ENCODE data around the gene SGCD.

DNA sequence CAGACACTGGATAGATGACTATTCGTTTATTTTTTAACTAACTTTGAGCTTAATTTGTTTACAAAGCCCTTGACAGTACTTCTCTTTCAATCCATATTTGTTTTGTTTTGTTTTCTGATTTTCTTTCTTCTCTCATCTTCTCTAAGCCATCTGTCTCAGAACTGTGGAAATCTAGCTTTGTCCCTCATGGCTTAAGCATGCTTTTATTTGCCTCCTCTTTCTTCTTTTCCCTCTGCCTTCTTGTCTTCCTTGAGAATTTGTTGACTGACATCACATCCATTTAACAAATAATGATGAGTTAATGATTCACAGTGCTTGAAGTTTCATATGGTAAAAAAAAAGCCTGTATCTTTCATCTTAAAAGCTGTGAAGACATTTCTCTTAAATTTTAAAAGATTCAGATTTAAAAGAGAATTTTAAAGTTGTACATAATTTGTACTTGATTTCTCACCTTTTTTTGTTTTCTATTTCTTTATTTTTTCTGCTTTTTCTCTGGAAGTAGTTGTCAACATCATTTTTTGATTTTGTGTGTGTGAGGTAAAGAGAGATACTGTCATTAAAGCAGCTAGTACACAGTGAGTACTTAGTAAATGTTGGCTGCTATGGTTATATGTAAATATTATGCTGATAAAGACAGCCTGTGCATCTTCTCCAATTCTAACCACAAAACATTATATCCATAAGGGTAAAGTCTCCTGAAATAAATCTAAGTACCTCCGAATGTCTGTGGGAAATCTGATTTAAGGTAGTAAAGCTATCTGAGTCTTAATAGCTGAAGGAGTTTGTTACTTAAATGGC is 13.9 kb upstream of the SGCD start:
- TF ChIP-seq, protein P1, sequence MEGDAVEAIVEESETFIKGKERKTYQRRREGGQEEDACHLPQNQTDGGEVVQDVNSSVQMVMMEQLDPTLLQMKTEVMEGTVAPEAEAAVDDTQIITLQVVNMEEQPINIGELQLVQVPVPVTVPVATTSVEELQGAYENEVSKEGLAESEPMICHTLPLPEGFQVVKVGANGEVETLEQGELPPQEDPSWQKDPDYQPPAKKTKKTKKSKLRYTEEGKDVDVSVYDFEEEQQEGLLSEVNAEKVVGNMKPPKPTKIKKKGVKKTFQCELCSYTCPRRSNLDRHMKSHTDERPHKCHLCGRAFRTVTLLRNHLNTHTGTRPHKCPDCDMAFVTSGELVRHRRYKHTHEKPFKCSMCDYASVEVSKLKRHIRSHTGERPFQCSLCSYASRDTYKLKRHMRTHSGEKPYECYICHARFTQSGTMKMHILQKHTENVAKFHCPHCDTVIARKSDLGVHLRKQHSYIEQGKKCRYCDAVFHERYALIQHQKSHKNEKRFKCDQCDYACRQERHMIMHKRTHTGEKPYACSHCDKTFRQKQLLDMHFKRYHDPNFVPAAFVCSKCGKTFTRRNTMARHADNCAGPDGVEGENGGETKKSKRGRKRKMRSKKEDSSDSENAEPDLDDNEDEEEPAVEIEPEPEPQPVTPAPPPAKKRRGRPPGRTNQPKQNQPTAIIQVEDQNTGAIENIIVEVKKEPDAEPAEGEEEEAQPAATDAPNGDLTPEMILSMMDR (tag by site-specific recombination; IDR thresholded peaks at IDR 0.05) = no peak
- TF ChIP-seq, protein P2, sequence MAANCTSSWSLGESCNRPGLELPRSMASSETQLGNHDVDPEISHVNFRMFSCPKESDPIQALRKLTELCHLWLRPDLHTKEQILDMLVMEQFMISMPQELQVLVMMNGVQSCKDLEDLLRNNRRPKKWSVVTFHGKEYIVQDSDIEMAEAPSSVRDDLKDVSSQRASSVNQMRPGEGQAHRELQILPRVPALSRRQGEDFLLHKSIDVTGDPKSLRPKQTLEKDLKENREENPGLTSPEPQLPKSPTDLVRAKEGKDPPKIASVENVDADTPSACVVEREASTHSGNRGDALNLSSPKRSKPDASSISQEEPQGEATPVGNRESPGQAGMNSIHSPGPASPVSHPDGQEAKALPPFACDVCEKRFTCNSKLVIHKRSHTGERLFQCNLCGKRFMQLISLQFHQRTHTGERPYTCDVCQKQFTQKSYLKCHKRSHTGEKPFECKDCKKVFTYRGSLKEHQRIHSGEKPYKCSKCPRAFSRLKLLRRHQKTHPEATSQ (tag by site-specific recombination; IDR thresholded peaks at IDR 0.05) = no peak
- TF ChIP-seq ZNF274 (IDR thresholded peaks at IDR 0.05; ENCODE audit: low read length) = no peak
- no peak for TF ChIP-seq ZNF274 (tag by site-specific recombination; IDR thresholded peaks at IDR 0.05; ENCODE audit: borderline replicate concordance)
- TF ChIP-seq, protein P3, sequence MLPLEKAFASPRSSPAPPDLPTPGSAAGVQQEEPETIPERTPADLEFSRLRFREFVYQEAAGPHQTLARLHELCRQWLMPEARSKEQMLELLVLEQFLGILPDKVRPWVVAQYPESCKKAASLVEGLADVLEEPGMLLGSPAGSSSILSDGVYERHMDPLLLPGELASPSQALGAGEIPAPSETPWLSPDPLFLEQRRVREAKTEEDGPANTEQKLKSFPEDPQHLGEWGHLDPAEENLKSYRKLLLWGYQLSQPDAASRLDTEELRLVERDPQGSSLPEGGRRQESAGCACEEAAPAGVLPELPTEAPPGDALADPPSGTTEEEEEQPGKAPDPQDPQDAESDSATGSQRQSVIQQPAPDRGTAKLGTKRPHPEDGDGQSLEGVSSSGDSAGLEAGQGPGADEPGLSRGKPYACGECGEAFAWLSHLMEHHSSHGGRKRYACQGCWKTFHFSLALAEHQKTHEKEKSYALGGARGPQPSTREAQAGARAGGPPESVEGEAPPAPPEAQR (tag by site-specific recombination; IDR thresholded peaks at IDR 0.05) = no peak
- TF ChIP-seq, protein P4, sequence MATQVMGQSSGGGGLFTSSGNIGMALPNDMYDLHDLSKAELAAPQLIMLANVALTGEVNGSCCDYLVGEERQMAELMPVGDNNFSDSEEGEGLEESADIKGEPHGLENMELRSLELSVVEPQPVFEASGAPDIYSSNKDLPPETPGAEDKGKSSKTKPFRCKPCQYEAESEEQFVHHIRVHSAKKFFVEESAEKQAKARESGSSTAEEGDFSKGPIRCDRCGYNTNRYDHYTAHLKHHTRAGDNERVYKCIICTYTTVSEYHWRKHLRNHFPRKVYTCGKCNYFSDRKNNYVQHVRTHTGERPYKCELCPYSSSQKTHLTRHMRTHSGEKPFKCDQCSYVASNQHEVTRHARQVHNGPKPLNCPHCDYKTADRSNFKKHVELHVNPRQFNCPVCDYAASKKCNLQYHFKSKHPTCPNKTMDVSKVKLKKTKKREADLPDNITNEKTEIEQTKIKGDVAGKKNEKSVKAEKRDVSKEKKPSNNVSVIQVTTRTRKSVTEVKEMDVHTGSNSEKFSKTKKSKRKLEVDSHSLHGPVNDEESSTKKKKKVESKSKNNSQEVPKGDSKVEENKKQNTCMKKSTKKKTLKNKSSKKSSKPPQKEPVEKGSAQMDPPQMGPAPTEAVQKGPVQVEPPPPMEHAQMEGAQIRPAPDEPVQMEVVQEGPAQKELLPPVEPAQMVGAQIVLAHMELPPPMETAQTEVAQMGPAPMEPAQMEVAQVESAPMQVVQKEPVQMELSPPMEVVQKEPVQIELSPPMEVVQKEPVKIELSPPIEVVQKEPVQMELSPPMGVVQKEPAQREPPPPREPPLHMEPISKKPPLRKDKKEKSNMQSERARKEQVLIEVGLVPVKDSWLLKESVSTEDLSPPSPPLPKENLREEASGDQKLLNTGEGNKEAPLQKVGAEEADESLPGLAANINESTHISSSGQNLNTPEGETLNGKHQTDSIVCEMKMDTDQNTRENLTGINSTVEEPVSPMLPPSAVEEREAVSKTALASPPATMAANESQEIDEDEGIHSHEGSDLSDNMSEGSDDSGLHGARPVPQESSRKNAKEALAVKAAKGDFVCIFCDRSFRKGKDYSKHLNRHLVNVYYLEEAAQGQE (tag by site-specific recombination; IDR thresholded peaks at IDR 0.05) = no peak
- TF ChIP-seq SP2 (tag by site-specific recombination; IDR thresholded peaks at IDR 0.05) = no peak
- no peak for TF ChIP-seq HOXD13 (CRISPR knock-in tag; IDR thresholded peaks at IDR 0.05; ENCODE audit: borderline replicate concordance)
- TF ChIP-seq ZNF24 (tag by site-specific recombination; IDR thresholded peaks at IDR 0.05) = no peak
- no peak for TF ChIP-seq SALL2 (tag by site-specific recombination; IDR thresholded peaks at IDR 0.05; ENCODE audit: borderline replicate concordance)
- no peak for TF ChIP-seq KLF16 (tag by site-specific recombination; IDR thresholded peaks at IDR 0.05)
- TF ChIP-seq, protein P5, sequence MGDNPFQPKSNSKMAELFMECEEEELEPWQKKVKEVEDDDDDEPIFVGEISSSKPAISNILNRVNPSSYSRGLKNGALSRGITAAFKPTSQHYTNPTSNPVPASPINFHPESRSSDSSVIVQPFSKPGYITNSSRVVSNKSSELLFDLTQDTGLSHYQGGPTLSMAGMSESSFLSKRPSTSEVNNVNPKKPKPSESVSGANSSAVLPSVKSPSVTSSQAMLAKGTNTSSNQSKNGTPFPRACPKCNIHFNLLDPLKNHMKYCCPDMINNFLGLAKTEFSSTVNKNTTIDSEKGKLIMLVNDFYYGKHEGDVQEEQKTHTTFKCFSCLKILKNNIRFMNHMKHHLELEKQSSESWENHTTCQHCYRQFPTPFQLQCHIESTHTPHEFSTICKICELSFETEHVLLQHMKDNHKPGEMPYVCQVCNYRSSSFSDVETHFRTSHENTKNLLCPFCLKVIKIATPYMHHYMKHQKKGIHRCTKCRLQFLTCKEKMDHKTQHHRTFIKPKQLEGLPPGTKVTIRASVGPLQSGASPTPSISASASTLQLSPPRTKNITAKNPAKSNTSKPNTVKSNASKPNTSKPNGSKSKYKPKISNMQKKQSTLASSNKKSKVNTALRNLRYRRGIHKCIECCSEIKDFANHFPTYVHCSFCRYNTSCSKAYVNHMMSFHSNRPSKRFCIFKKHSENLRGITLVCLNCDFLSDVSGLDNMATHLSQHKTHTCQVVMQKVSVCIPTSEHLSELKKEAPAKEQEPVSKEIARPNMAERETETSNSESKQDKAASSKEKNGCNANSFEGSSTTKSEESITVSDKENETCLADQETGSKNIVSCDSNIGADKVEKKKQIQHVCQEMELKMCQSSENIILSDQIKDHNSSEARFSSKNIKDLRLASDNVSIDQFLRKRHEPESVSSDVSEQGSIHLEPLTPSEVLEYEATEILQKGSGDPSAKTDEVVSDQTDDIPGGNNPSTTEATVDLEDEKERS (tag by site-specific recombination; IDR thresholded peaks at IDR 0.05) = no peak
- no peak for TF ChIP-seq ZNF548 (tag by site-specific recombination; IDR thresholded peaks at IDR 0.05)
- no peak for TF ChIP-seq YY1 (tag by site-specific recombination; IDR thresholded peaks at IDR 0.05)
- TF ChIP-seq MYNN (tag by site-specific recombination; IDR thresholded peaks at IDR 0.05; ENCODE audit: borderline replicate concordance) = no peak

Data from HEK293 (cell line).